ENCODE data around the gene SDF4. TPM values are rescaled to one million over a fixed set of nuclear protein-coding genes. Genes with fewer than 3 reads are reported as not detected.

SDF4 gene
- total RNA-seq, 2 experiments from 2014 or later: 81.5 to 87.5 TPM

- Mint-ChIP-seq H3K36me3 (ENCODE audit: low read depth) (peaks cover 35% of the 10 kb centered on the region), H3K27me3 (no peaks in the 10 kb centered on the region), H3K4me1 (ENCODE audit: low read depth) (peaks cover 53% of the 10 kb centered on the region), H3K9me3 (no peaks in the 10 kb centered on the region), H3K27ac (peak within 1 kb of the TSS; percentile 79), H3K4me3 (peak within 1 kb of the TSS; percentile 76)
- TF ChIP-seq, protein P1, sequence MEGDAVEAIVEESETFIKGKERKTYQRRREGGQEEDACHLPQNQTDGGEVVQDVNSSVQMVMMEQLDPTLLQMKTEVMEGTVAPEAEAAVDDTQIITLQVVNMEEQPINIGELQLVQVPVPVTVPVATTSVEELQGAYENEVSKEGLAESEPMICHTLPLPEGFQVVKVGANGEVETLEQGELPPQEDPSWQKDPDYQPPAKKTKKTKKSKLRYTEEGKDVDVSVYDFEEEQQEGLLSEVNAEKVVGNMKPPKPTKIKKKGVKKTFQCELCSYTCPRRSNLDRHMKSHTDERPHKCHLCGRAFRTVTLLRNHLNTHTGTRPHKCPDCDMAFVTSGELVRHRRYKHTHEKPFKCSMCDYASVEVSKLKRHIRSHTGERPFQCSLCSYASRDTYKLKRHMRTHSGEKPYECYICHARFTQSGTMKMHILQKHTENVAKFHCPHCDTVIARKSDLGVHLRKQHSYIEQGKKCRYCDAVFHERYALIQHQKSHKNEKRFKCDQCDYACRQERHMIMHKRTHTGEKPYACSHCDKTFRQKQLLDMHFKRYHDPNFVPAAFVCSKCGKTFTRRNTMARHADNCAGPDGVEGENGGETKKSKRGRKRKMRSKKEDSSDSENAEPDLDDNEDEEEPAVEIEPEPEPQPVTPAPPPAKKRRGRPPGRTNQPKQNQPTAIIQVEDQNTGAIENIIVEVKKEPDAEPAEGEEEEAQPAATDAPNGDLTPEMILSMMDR (IDR thresholded peaks at IDR 0.05): no peak
- ChIA-PET CTCF (interaction anchor here (1.7 kb wide), 1 partner anchor 91 kb away, joined by 6 read pairs; no protein-coding TSS in a partner anchor), POLR2A (interaction anchor here (0.8 to 8.4 kb wide), 8 partner anchors 7 to 194 kb away, joined by 3 to 64 read pairs (median 4); partner anchors contain the start of genes B3GALT6, SDF4 and TNFRSF18)
- DNase-seq (peak; percentile 51), ATAC-seq (peak; percentile 19)
- intact Hi-C loops (cut with micrococcal nuclease): no loop called here
These were observed 18.2 kb downstream of the SDF4 start, which contains the start of gene TNFRSF4 for GRCh38 chr1:1213345-1214265. Gene TNFRSF4, minus strand, starts transcription at chr1:1214153. Its CDS starts 26 bp downstream, at chr1:1214127.

GRCh38 chr1:1212780-1213344 is 18.9 kb downstream of the SDF4 start:
- intact Hi-C loops (cut with micrococcal nuclease): no loop called here
- Mint-ChIP-seq H3K27ac (peak overlapping the region; percentile 52), H3K36me3 (ENCODE audit: low read depth) (peaks cover 29% of the 10 kb centered on the region), H3K9me3 (no peaks in the 10 kb centered on the region), H3K4me1 (ENCODE audit: low read depth) (peaks cover 53% of the 10 kb centered on the region), H3K4me3 (peak overlapping the region; percentile 76), H3K27me3 (no peaks in the 10 kb centered on the region)
- POLR2A ChIA-PET: interaction anchor here (0.8 to 8.4 kb wide), 8 partner anchors 8 to 195 kb away, joined by 3 to 64 read pairs (median 4); partner anchors contain the start of genes B3GALT6 and SDF4
- peak; percentile 3 for ATAC-seq
- peak; percentile 74 for DNase-seq
- CTCF ChIA-PET: interaction anchor here (1.7 kb wide), 1 partner anchor 90 kb away, joined by 6 read pairs; no protein-coding TSS in a partner anchor
- TF ChIP-seq, protein P1 (IDR thresholded peaks at IDR 0.05): no peak

DNA sequence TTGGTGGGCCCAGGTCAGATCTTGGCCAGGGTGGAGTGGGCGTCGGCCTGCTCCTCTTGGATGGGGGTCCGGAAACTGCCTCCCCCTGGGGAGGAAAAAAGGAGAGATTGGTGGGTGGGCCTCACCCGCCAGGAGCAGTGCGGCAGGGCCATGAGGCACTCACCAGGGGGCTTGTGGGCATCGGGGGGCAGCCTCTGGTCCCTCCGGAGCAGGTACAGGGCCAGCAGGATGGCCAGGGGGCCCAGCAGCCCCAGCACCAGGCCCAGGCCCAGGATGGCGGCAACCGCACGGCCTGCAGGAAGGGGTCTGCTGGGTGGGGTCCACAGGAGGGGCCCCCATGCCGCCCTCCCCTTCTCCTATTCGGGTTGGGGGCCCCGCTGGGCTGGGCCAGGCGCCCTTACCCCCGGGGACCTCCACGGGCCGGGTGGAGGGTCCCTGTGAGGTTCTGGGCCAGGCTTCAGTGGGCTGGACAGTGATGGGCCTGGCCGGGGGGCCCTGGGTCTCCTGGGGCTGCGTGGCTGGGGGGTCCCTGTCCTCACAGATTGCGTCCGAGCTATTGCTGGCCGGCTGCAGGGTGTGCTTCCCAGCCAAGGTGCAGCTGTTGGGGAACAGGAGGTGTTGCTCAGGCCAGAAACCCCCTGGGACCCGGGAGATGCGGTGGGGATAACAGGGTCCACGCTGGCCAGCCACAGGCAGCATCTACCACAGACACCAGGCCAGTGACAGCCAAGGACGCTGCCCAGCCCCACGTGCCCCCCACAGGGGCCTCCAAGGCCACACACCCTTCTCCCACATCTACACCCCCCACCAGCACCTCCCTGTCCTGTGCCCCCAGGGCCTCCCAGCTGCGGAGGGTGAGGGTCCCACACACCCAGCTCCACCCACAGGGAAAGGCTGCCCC is 20.0 kb downstream of the SDF4 start:
- peak overlapping the region; percentile 52 for H3K27ac Mint-ChIP-seq
- CTCF ChIA-PET: interaction anchor here (1.7 kb wide), 1 partner anchor 89 kb away, joined by 6 read pairs; no protein-coding TSS in a partner anchor
- peak overlapping the region; percentile 76 for H3K4me3 Mint-ChIP-seq
- no peaks in the 10 kb centered on the region for H3K27me3 Mint-ChIP-seq
- H3K36me3 Mint-ChIP-seq (ENCODE audit: low read depth): peaks cover 21% of the 10 kb centered on the region
- TF ChIP-seq, protein P1 (IDR thresholded peaks at IDR 0.05): no peak
- intact Hi-C loops (cut with micrococcal nuclease): no loop called here
- peaks cover 52% of the 10 kb centered on the region for H3K4me1 Mint-ChIP-seq (ENCODE audit: low read depth)
- POLR2A ChIA-PET: interaction anchor here (0.9 to 8.4 kb wide), 3 partner anchors 9 to 22 kb away, joined by 4 to 64 read pairs (median 5); partner anchors contain the start of genes B3GALT6 and SDF4
- no peaks in the 10 kb centered on the region for H3K9me3 Mint-ChIP-seq
- ATAC-seq (no peak), DNase-seq (no peak)

DNA sequence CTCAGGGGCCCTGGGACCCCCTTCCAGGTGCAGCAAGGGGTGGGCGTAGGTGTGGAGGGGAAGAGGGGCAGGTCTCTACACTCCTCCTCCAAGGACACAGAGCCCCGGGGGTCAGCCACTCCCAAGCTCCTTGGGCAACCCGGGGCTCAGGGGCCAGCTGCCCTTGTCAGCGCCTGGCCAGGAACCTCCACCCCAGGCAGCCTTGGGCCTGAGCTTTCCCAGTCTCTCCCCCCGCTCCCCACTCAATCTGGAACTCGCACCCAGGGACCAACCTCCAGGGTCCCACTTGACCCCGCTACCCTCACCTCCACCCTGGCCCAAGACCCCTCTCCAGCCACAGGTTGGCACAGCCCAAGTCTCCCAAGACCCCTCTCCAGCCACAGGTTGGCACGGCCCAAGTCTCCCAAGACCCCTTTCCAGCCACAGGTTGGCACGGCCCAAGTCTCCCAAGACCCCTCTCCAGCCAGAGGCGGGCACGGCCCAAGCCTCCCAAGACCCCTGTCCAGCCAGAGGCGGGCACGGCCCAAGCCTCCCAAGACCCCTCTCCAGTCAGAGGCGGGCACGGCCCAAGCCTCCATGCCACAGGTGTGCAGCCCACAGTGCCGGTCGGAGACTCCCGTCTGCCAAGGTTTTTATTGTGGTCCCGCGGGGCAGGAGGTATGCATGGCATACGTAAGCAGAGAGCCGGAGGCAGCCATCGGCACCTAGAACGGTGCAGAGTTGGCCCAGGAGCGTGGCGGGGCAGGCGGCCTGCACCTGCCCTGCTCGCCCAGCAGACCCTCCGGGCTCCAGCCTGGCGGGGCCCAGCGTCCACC is 20.9 kb downstream of the SDF4 start:
- TF ChIP-seq, protein P1 (IDR thresholded peaks at IDR 0.05): no peak
- intact Hi-C loops (cut with micrococcal nuclease): no loop called here
- Mint-ChIP-seq H3K9me3 (no peaks in the 10 kb centered on the region), H3K27ac (no peak overlapping the region), H3K36me3 (ENCODE audit: low read depth) (peaks cover 16% of the 10 kb centered on the region), H3K4me1 (ENCODE audit: low read depth) (peaks cover 46% of the 10 kb centered on the region), H3K4me3 (peak overlapping the region; percentile 60), H3K27me3 (no peaks in the 10 kb centered on the region)
- DNase-seq (no peak), ATAC-seq (no peak)
- CTCF ChIA-PET: interaction anchor here (2.1 kb wide), 1 partner anchor 89 kb away, joined by 6 read pairs; no protein-coding TSS in a partner anchor
- POLR2A ChIA-PET: interaction anchor here (1.0 to 1.7 kb wide), 2 partner anchors 17 to 88 kb away, joined by 3 to 4 read pairs; no protein-coding TSS in a partner anchor

Data from activated CD8-positive, alpha-beta T cell treated with anti-CD3 and anti-CD28 coated beads for 36 hours (primary cell).